ENCODE data around the gene SMAD5. TPM values are rescaled to one million over a fixed set of nuclear protein-coding genes. Genes with fewer than 3 reads are reported as not detected.

Gene SMAD5
- total RNA-seq, 2 donors from 2014 or later = 29.0 to 92.9 TPM

DNA sequence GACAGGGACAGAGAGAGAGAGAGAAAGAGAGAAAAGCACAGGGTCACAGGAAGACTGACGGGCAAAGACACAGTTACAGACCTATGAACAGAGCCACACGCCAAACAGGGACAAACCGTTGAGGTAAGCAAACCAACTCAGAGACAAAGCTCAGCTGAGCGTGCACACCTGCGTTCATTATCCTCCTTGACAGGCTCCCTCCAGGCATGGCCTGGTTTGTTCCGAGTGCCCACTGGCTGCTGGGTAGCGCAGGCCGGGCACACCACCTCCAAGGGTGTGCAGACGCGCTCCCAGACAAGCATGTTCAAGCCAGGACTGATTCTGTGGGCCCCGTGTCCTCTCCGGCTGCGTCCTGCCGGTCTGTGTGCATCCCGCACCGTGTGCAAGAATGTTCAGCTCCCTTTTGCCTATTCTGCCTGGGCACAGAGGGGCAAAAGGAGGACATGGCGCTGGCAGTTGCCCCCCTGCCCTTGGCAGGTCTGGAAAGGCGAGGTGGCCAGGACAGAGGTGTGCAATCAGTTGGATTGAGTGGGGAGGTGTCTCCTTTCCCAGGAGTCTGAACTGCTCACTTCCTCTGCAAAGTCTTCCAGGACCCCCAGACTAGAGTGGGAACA is 60.8 kb downstream of the SMAD5 start:
- H3K4me1 ChIP-seq (ENCODE audit: control insufficient read depth in 1 of 2, low read depth in 2 of 2) = peaks cover 11 to 29% of the 10 kb centered on the region in 2 donors
- no peaks in the 10 kb centered on the region for H3K9me3 ChIP-seq
- DNase-seq (ENCODE audit: low spot score) (no peak), ATAC-seq (ENCODE audit: insufficient number of reproducible peaks, low FRiP score, low read depth) (no peak)
- peak overlapping the region; percentile 58 for H3K4me3 ChIP-seq
- no peak for TF ChIP-seq CTCF (IDR thresholded peaks at IDR 0.05)
- H3K36me3 ChIP-seq = no peaks in the 10 kb centered on the region
- no peaks in the 10 kb centered on the region for H3K27me3 ChIP-seq (replicated peaks; ENCODE audit: insufficient read depth)
- no peak overlapping the region for H3K27ac ChIP-seq

- no peaks in the 10 kb centered on the region for H3K36me3 ChIP-seq
- H3K27ac ChIP-seq = no peak overlapping the region
- H3K27me3 ChIP-seq (replicated peaks; ENCODE audit: insufficient read depth) = no peaks in the 10 kb centered on the region
- DNase-seq (ENCODE audit: low spot score) = no peak
- no peak for TF ChIP-seq CTCF (IDR thresholded peaks at IDR 0.05)
- no peak for ATAC-seq (ENCODE audit: insufficient number of reproducible peaks, low FRiP score, low read depth)
- no peaks in the 10 kb centered on the region for H3K9me3 ChIP-seq
- H3K4me1 ChIP-seq (ENCODE audit: control insufficient read depth in 1 of 2, low read depth in 2 of 2) = peaks cover 11 to 29% of the 10 kb centered on the region in 2 donors
- H3K4me3 ChIP-seq = no peak overlapping the region
Measured at GRCh38 chr5:136194576-136194975, 61.9 kb downstream of the SMAD5 start.

GRCh38 chr5:136195971-136196820 is 63.6 kb downstream of the SMAD5 start:
- no peak for ATAC-seq (ENCODE audit: insufficient number of reproducible peaks, low FRiP score, low read depth)
- Histone ChIP-seq H3K9me3 (no peaks in the 10 kb centered on the region), H3K27me3 (replicated peaks; ENCODE audit: insufficient read depth) (no peaks in the 10 kb centered on the region), H3K4me3 (no peak overlapping the region), H3K27ac (no peak overlapping the region), H3K36me3 (no peaks in the 10 kb centered on the region), H3K4me1 (ENCODE audit: control insufficient read depth in 1 of 2, low read depth in 2 of 2) (peaks cover 11 to 27% of the 10 kb centered on the region in 2 donors)
- no peak for TF ChIP-seq CTCF (IDR thresholded peaks at IDR 0.05)
- no peak for DNase-seq (ENCODE audit: low spot score)

DNA sequence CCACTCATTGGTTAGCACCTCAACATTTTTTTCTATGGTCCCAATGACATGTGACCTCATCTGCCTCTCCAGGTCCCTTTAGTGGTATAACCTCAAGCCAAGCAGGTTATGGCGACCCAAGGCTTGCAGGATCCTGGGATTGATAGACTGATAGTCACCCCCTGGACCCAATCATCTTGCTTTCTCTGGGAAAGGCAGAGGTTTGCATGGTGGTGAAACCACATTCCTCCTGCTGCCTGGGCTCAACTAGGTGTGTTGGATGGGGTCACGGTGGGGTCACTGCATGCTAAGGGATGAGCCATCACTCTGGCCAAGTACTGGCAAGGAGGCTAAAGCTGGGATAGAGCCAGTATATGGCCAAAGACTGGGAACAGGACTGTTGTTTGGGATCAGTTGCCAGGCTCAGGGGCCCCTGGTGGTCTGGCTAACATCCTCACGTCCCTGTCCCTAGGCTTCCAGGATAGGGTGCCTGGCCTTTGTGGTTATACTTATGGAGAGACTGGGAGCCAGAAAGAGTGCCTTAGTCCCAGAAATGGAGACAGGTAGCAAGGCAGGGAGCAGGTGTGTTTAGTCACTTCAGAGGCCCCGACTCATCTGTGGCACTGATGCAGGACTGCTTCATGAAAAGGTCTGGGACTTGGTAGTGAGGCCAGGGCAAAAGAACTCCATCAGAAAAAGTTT is 65.0 kb downstream of the SMAD5 start:
- H3K4me1 ChIP-seq (ENCODE audit: control insufficient read depth in 1 of 2, low read depth in 2 of 2) = peaks cover 1 to 13% of the 10 kb centered on the region in 2 donors
- no peak for TF ChIP-seq CTCF (IDR thresholded peaks at IDR 0.05)
- H3K36me3 ChIP-seq = no peaks in the 10 kb centered on the region
- no peaks in the 10 kb centered on the region for H3K9me3 ChIP-seq
- H3K27ac ChIP-seq = no peak overlapping the region
- H3K27me3 ChIP-seq (replicated peaks; ENCODE audit: insufficient read depth) = no peaks in the 10 kb centered on the region
- DNase-seq (ENCODE audit: low spot score) (no peak), ATAC-seq (ENCODE audit: insufficient number of reproducible peaks, low FRiP score, low read depth) (no peak)
- no peak overlapping the region for H3K4me3 ChIP-seq

DNA sequence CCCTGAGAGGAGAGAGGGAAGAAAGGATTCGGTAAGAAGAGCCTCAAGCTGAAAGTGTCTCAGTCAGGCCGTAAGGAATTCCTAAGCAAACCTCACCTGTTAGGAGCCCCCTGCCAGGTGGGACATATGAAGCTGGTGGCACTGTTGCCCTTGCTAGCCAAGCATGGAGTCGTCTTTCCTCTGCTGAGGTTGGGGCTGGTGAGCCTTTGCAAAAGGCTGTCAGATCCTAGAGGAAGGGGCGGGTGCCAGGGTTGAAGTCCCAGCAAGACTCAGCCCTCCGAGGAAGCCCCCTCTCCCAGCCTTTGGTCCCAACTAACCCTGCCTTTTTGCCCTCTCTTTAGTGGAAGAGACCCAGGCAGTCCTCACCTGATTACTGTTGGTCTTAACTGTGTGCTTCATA is 65.8 kb downstream of the SMAD5 start:
- TF ChIP-seq CTCF (IDR thresholded peaks at IDR 0.05) = no peak
- H3K36me3 ChIP-seq = no peaks in the 10 kb centered on the region
- ATAC-seq (ENCODE audit: insufficient number of reproducible peaks, low FRiP score, low read depth) (no peak), DNase-seq (ENCODE audit: low spot score) (no peak)
- no peaks in the 10 kb centered on the region for H3K27me3 ChIP-seq (replicated peaks; ENCODE audit: insufficient read depth)
- H3K4me1 ChIP-seq (ENCODE audit: control insufficient read depth in 1 of 2, low read depth in 2 of 2) = peaks cover 0 to 11% of the 10 kb centered on the region in 2 donors
- no peak overlapping the region for H3K27ac ChIP-seq
- H3K4me3 ChIP-seq = no peak overlapping the region
- H3K9me3 ChIP-seq = no peaks in the 10 kb centered on the region

All from thoracic aorta (tissue), 2 donors.